Neutrophil (primary cell): ENCODE measurements around the gene KISS1.

Experiments used
- H3K27ac ChIP-seq: fragments of 200-600 bp; sonication (generic); 2 replicates; pipeline ENCODE4 v1.5.1; 2016; ENCODE audit warnings: mild to moderate bottlenecking, moderate library complexity
- H3K27me3 ChIP-seq: fragments of 200-600 bp; sonication (generic); 2 replicates; pipeline ENCODE4 v1.6.0; 2016; ENCODE audit warnings: mild to moderate bottlenecking
- H3K36me3 ChIP-seq: fragments of 200-600 bp; sonication (generic); 2 replicates; pipeline ENCODE4 v1.5.1; 2017
- H3K4me1 ChIP-seq, 2 experiments: fragments of 200-600 bp in 1 of 2; sonication (generic) in 1 of 2; 1 replicate in 1 of 2; 2 replicates in 1 of 2; pipeline versions ENCODE4 v1.5.1 to v1.6.1; 2013 to 2016; ENCODE audit warnings: low read depth in 1 of 2, low read length in 1 of 2, mild to moderate bottlenecking in 1 of 2, moderate library complexity in 1 of 2; ENCODE audit not compliant: control insufficient read depth in 1 of 2, insufficient read depth in 1 of 2
- H3K4me3 ChIP-seq, 2 experiments: fragments of 200-600 bp in 1 of 2; sonication (generic) in 1 of 2; 1 replicate in 1 of 2; 2 replicates in 1 of 2; pipeline ENCODE4 v1.5.1; 2013 to 2016; ENCODE audit warnings: low read depth in 1 of 2, low read length in 1 of 2, mild to moderate bottlenecking in 1 of 2, moderate library complexity in 1 of 2
- H3K9me3 ChIP-seq: fragments of 200-600 bp; sonication (generic); 2 replicates; pipeline ENCODE4 v1.5.1; 2016
- CTCF ChIP-seq: fragments of 200-600 bp; sonication (generic); IDR thresholded peaks from 2 replicates; pipeline ENCODE4 v1.5.1; 2016; ENCODE audit warnings: antibody characterized with exemption

The KISS1 gene

DNA sequence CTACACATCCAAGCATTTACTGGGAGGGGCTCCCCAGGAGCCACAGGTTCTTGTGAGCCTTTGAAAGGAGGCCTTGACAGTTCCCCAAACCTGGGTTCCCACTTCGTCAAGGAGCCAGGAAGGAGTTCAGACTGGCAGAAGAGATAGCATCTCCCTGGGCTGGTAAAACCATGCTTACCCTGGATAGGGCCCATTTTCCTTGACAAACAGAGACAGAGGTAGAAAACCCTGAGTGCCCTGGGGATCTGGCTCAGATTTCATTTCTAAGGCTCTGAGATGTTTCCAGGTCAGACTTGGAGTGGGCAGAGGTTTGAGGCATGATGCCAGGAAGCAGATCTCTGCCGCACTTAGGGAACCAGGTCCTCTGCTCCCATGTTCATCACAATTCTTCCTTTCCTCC, 47.2 kb downstream of the KISS1 start:
- no peak for TF ChIP-seq CTCF

GRCh38 chr1:204147406-204148383, 48.6 kb downstream of the KISS1 start:
- H3K4me1 ChIP-seq: peaks cover 0 to 13% of the 10 kb centered on the region in 2 experiments
- no peak overlapping the region for H3K4me3 ChIP-seq
- peaks cover 62% of the 10 kb centered on the region for H3K27me3 ChIP-seq
- H3K36me3 ChIP-seq: no peaks in the 10 kb centered on the region
- TF ChIP-seq CTCF: no peak
- no peak overlapping the region for H3K27ac ChIP-seq
- H3K9me3 ChIP-seq: no peaks in the 10 kb centered on the region

More for the DNA sequence above, 47.2 kb downstream of the KISS1 start:
- peaks cover 72% of the 10 kb centered on the region for H3K27me3 ChIP-seq
- no peaks in the 10 kb centered on the region for H3K36me3 ChIP-seq
- no peak overlapping the region for H3K27ac ChIP-seq
- peaks cover 0 to 13% of the 10 kb centered on the region in 2 experiments for H3K4me1 ChIP-seq
- no peak overlapping the region for H3K4me3 ChIP-seq
- no peaks in the 10 kb centered on the region for H3K9me3 ChIP-seq

DNA sequence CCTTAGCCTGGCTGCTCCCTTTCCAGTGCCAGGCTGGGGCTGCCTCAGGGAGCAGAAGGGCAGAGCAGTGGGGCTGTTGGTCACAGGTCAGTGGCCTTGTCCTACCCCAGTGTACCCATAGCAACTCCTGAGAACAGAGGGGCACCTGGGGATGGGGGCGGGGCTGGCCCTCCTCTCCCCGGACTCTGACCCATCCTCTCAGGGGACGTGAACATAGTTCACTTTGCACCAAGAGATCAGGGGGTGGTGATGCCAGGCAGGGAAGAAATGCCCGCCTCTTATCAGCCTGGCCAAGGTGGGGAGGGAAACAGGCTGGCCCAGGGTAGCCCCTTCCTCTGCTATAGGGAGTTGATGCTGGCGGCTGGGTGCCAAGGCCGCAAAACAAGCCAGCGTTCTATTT, 49.3 kb downstream of the KISS1 start:
- no peak for TF ChIP-seq CTCF
- Histone ChIP-seq H3K27ac (no peak overlapping the region), H3K4me1 (peaks cover 0 to 6% of the 10 kb centered on the region in 2 experiments), H3K27me3 (peaks cover 54% of the 10 kb centered on the region), H3K4me3 (no peak overlapping the region), H3K36me3 (no peaks in the 10 kb centered on the region), H3K9me3 (no peaks in the 10 kb centered on the region)

GRCh38 chr1:204146309-204146708, 50.0 kb downstream of the KISS1 start:
- TF ChIP-seq CTCF: no peak
- H3K27me3 ChIP-seq: peaks cover 53% of the 10 kb centered on the region
- no peaks in the 10 kb centered on the region for H3K36me3 ChIP-seq
- no peak overlapping the region for H3K27ac ChIP-seq
- peaks cover 0 to 2% of the 10 kb centered on the region in 2 experiments for H3K4me1 ChIP-seq
- H3K4me3 ChIP-seq: no peak overlapping the region
- H3K9me3 ChIP-seq: no peaks in the 10 kb centered on the region

- Histone ChIP-seq H3K4me1 (no peaks in the 10 kb centered on the region), H3K9me3 (no peaks in the 10 kb centered on the region), H3K4me3 (no peak overlapping the region), H3K27ac (no peak overlapping the region), H3K27me3 (peaks cover 42% of the 10 kb centered on the region), H3K36me3 (no peaks in the 10 kb centered on the region)
- TF ChIP-seq CTCF: no peak
These were observed 51.2 kb downstream of the KISS1 start for GRCh38 chr1:204145033-204145504.
